VCaP (cell line): ENCODE data around the gene SLC25A34.

Experiments
- H3K27ac ChIP-seq: fragments of 450-650 bp; 2 replicates; pipeline ENCODE4 v1.5.1; 2017
- TF ChIP-seq, protein P1 (sequence below): fragments of 450-650 bp; conservative IDR thresholded peaks from 2 replicates; pipeline ENCODE4 v1.5.1; 2017; ENCODE audit warnings: mild to moderate bottlenecking, moderate library complexity

SLC25A34 gene

DNA sequence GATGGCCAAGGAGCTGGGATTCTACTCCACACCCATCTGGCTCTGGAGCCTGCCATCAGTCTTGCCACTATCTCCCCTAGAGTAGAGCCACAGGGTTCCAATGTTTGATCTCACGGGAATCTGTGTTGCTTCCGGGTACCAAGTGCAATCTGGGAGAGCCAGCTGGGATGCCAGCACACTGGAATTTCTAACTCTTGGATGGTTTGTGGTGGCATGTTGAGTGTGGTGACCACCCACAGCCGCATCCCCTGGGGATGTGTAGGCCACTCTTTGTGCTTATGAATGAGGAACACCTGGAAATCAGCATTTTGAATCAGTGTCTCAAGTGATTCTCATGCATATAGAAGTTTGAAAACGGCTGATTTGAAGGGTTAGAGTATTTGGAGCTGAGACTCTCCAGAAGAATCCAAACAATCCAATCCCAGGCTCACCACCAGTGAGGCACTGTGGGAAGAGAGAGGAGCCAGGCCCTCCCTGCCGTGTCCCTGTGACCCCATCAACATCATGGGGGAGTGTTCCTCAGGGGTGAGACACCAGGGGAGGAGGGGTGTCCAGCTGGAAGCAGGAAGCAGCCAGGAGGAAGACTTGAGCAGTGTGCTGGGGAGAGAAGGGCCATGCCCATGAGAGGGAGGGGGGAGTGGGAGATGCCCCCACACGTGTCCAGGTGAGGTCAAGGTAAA lies 35.9 kb downstream of the SLC25A34 start:
- H3K27ac ChIP-seq, result no peak overlapping the region
- TF ChIP-seq, protein P1, sequence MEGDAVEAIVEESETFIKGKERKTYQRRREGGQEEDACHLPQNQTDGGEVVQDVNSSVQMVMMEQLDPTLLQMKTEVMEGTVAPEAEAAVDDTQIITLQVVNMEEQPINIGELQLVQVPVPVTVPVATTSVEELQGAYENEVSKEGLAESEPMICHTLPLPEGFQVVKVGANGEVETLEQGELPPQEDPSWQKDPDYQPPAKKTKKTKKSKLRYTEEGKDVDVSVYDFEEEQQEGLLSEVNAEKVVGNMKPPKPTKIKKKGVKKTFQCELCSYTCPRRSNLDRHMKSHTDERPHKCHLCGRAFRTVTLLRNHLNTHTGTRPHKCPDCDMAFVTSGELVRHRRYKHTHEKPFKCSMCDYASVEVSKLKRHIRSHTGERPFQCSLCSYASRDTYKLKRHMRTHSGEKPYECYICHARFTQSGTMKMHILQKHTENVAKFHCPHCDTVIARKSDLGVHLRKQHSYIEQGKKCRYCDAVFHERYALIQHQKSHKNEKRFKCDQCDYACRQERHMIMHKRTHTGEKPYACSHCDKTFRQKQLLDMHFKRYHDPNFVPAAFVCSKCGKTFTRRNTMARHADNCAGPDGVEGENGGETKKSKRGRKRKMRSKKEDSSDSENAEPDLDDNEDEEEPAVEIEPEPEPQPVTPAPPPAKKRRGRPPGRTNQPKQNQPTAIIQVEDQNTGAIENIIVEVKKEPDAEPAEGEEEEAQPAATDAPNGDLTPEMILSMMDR, result no peak

- TF ChIP-seq, protein P1, result no peak
- H3K27ac ChIP-seq, result no peak overlapping the region
Measured at GRCh38 chr1:15775706-15776105, 39.6 kb downstream of the SLC25A34 start.

DNA sequence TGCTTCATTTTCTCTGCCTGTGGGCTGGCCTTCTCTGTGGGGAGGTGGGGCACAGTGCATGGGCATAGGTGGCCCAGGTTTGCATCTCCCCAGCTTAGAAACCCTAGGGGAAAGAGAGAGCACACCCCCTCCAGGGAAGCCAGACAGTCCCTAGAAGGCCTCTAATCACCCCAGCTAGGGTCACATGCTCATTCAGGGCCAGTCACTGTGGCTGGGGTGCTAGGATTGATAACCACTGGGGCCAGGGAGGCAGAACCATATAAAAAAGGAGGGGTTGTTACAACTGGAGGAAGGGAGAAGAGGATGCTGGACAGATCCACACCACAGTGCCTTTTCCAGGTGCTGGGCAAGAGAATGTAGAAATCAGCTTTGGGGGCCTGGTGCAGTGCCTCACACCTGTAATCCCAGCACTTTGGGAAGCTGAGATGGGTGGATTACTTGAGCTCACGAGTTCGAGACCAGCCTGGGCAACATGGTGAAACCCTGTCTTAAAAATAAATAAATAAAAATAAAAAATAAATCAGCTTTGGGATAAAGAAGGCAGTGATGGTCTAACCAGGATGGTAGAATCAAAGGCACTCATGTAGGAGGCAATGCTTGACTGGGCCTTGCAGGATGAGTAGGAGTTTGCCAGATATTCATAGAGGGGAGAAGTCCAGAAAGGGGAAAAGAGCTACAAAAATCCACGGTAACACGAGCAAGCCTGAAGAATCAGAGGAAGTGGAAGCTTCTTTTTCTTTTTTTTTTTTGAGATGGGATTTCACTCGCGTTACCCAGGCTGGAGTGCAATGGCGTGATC lies 42.0 kb downstream of the SLC25A34 start:
- TF ChIP-seq, protein P1, result no peak
- no peak overlapping the region for H3K27ac ChIP-seq

- no peak overlapping the region for H3K27ac ChIP-seq
- TF ChIP-seq, protein P1, result no peak
Measured at GRCh38 chr1:15785683-15786082, 49.6 kb downstream of the SLC25A34 start.

GRCh38 chr1:15786581-15786980 lies 50.5 kb downstream of the SLC25A34 start:
- H3K27ac ChIP-seq, result no peak overlapping the region

DNA sequence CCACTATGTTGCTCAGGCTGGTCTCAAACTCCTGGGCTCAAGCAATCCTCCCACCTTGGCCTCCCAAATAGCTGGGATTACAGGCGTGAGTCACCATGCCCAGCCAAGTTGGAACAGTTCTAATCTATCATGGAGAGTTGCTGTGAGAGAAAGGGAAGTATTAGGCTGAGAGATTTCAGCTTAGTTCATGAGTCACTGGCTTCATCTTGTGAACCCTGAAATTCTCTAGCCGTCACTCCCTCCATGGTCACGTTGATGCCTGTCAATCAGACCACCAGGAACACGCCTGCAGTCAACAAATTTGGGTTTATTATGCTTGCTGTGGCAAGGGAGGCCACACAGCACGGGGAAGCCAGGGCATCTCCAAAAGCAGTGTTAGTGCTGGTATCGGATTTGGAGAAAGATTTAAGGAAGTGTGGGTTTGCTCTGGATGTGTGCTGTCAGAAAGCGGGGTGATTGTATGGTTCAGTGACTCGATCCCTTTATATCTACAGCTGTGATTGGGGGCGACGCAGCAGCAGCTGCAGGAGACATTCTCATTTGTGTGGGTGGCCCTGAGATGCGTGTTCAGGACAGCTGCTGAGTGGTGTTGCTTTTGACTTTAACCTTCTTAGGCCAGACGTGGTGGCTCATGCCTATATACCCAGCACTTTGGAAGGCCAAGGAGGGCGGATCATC lies 52.7 kb downstream of the SLC25A34 start:
- no peak overlapping the region for H3K27ac ChIP-seq

More at GRCh38 chr1:15786581-15786980, 50.5 kb downstream of the SLC25A34 start:
- TF ChIP-seq, protein P1, result no peak

More for the DNA sequence above, 52.7 kb downstream of the SLC25A34 start:
- TF ChIP-seq, protein P1, result no peak
